ENCODE results near the gene MRPL28. TPM values are rescaled to one million over a fixed set of nuclear protein-coding genes. Genes with fewer than 3 reads are reported as not detected.

MRPL28 gene
- total and polyA plus RNA-seq, 2 experiments from 2014 or later = 88.1 to 126 TPM

GRCh38 chr16:324451-325334 lies 45.6 kb downstream of the MRPL28 start:
- H3K4me3 ChIP-seq = no peak overlapping the region
- H3K4me1 ChIP-seq (ENCODE audit: insufficient read depth) = peaks cover 12% of the 10 kb centered on the region
- H4K20me1 ChIP-seq (ENCODE audit: insufficient read depth, poor library complexity, severe bottlenecking) = peaks cover 17% of the 10 kb centered on the region
- H3K27ac ChIP-seq = peak overlapping the region; percentile 37
- WGBS (ENCODE audit: low lambda C conversion rate, missing lambda C conversion rate) = 86% methylated on average over 40 of the region's 55 CpGs
- TF ChIP-seq EZH2 (IDR thresholded peaks at IDR 0.05; ENCODE audit: borderline replicate concordance) = no peak
- H3K4me2 ChIP-seq = no peak overlapping the region
- no peaks in the 10 kb centered on the region for H3K27me3 ChIP-seq
- H2AFZ ChIP-seq = no peak overlapping the region
- no peaks in the 10 kb centered on the region for H3K9me3 ChIP-seq (ENCODE audit: low read depth)
- peak; percentile 43 for DNase-seq (ENCODE audit: low spot score)
- peaks cover 93% of the 10 kb centered on the region for H3K79me2 ChIP-seq
- H3K36me3 ChIP-seq (replicated peaks; ENCODE audit: insufficient read depth, low read depth) = no peaks in the 10 kb centered on the region
- H3K9me2 ChIP-seq (replicated peaks; ENCODE audit: insufficient read depth) = no peaks in the 10 kb centered on the region

- Histone ChIP-seq H3K4me1 (ENCODE audit: insufficient read depth) (peaks cover 12% of the 10 kb centered on the region), H3K27me3 (no peaks in the 10 kb centered on the region), H3K9me3 (ENCODE audit: low read depth) (no peaks in the 10 kb centered on the region), H4K20me1 (ENCODE audit: insufficient read depth, poor library complexity, severe bottlenecking) (peaks cover 18% of the 10 kb centered on the region), H3K9me2 (replicated peaks; ENCODE audit: insufficient read depth) (no peaks in the 10 kb centered on the region), H3K4me2 (no peak overlapping the region), H3K36me3 (replicated peaks; ENCODE audit: insufficient read depth, low read depth) (no peaks in the 10 kb centered on the region), H2AFZ (no peak overlapping the region), H3K79me2 (peaks cover 93% of the 10 kb centered on the region), H3K4me3 (no peak overlapping the region), H3K27ac (peak overlapping the region; percentile 37)
- TF ChIP-seq, protein P1, sequence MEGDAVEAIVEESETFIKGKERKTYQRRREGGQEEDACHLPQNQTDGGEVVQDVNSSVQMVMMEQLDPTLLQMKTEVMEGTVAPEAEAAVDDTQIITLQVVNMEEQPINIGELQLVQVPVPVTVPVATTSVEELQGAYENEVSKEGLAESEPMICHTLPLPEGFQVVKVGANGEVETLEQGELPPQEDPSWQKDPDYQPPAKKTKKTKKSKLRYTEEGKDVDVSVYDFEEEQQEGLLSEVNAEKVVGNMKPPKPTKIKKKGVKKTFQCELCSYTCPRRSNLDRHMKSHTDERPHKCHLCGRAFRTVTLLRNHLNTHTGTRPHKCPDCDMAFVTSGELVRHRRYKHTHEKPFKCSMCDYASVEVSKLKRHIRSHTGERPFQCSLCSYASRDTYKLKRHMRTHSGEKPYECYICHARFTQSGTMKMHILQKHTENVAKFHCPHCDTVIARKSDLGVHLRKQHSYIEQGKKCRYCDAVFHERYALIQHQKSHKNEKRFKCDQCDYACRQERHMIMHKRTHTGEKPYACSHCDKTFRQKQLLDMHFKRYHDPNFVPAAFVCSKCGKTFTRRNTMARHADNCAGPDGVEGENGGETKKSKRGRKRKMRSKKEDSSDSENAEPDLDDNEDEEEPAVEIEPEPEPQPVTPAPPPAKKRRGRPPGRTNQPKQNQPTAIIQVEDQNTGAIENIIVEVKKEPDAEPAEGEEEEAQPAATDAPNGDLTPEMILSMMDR (IDR thresholded peaks at IDR 0.05; ENCODE audit: poor library complexity) = no peak
- TF ChIP-seq EZH2phosphoT487 (IDR thresholded peaks at IDR 0.05; ENCODE audit: low read depth, severe bottlenecking, unreplicated experiment) (no peak), EZH2 (IDR thresholded peaks at IDR 0.05; ENCODE audit: borderline replicate concordance) (no peak)
- DNase-seq (ENCODE audit: low spot score) = no peak
- 90% methylated on average over 17 of the region's 17 CpGs for WGBS (ENCODE audit: low lambda C conversion rate, missing lambda C conversion rate)
Observed at GRCh38 chr16:324201-324450, 46.2 kb downstream of the MRPL28 start.

GRCh38 chr16:322476-323143 lies 47.7 kb downstream of the MRPL28 start:
- Histone ChIP-seq H3K4me2 (no peak overlapping the region), H3K27me3 (no peaks in the 10 kb centered on the region), H3K36me3 (replicated peaks; ENCODE audit: insufficient read depth, low read depth) (no peaks in the 10 kb centered on the region), H3K27ac (no peak overlapping the region), H3K4me3 (no peak overlapping the region), H4K20me1 (ENCODE audit: insufficient read depth, poor library complexity, severe bottlenecking) (peaks cover 29% of the 10 kb centered on the region), H3K4me1 (ENCODE audit: insufficient read depth) (peaks cover 8% of the 10 kb centered on the region), H3K9me2 (replicated peaks; ENCODE audit: insufficient read depth) (no peaks in the 10 kb centered on the region), H3K9me3 (ENCODE audit: low read depth) (no peaks in the 10 kb centered on the region), H3K79me2 (peaks cover 93% of the 10 kb centered on the region), H2AFZ (no peak overlapping the region)
- TF ChIP-seq EZH2 (IDR thresholded peaks at IDR 0.05; ENCODE audit: borderline replicate concordance) = no peak
- TF ChIP-seq, protein P1 (IDR thresholded peaks at IDR 0.05; ENCODE audit: poor library complexity) = no peak
- TF ChIP-seq EZH2phosphoT487 (IDR thresholded peaks at IDR 0.05; ENCODE audit: low read depth, severe bottlenecking, unreplicated experiment) = no peak
- 94% methylated on average over 13 of the region's 13 CpGs for WGBS (ENCODE audit: low lambda C conversion rate, missing lambda C conversion rate)
- no peak for DNase-seq (ENCODE audit: low spot score)

DNA sequence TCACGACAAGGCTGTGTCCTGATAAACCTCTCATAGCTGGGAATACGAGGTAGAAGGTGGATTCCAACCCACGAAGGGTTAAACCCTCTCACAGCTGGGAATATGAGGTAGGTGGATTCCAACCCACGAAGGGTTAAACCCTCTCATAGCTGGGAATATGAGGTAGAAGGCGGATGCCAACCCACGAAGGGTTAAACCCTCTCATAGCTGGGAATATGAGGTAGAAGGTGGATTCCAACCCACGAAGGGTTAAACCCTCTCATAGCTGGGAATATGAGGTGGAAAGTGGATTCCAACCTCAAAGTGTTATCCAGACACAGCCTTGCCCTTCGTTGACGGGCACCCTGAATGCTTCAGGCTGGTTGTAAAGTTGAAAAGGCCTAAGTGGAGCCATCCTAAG lies 48.8 kb downstream of the MRPL28 start:
- no peak overlapping the region for H3K4me2 ChIP-seq
- peaks cover 35% of the 10 kb centered on the region for H4K20me1 ChIP-seq (ENCODE audit: insufficient read depth, poor library complexity, severe bottlenecking)
- 71% methylated on average over 9 of the region's 9 CpGs for WGBS (ENCODE audit: low lambda C conversion rate, missing lambda C conversion rate)
- H3K4me3 ChIP-seq = no peak overlapping the region
- peaks cover 97% of the 10 kb centered on the region for H3K79me2 ChIP-seq
- no peaks in the 10 kb centered on the region for H3K9me2 ChIP-seq (replicated peaks; ENCODE audit: insufficient read depth)
- H3K27me3 ChIP-seq = no peaks in the 10 kb centered on the region
- DNase-seq (ENCODE audit: low spot score) = no peak
- TF ChIP-seq, protein P1 (IDR thresholded peaks at IDR 0.05; ENCODE audit: poor library complexity) = no peak
- TF ChIP-seq EZH2 (IDR thresholded peaks at IDR 0.05; ENCODE audit: borderline replicate concordance) (no peak), EZH2phosphoT487 (IDR thresholded peaks at IDR 0.05; ENCODE audit: low read depth, severe bottlenecking, unreplicated experiment) (no peak)
- no peaks in the 10 kb centered on the region for H3K9me3 ChIP-seq (ENCODE audit: low read depth)
- no peaks in the 10 kb centered on the region for H3K4me1 ChIP-seq (ENCODE audit: insufficient read depth)
- no peak overlapping the region for H2AFZ ChIP-seq
- no peak overlapping the region for H3K27ac ChIP-seq
- H3K36me3 ChIP-seq (replicated peaks; ENCODE audit: insufficient read depth, low read depth) = no peaks in the 10 kb centered on the region

All from hepatocyte (in vitro differentiated cells).